ENCODE results near the gene AMFR. TPM values are rescaled to one million over a fixed set of nuclear protein-coding genes. Genes with fewer than 3 reads are reported as not detected.

AMFR gene
- total and polyA plus RNA-seq, 2 of the 8 experiments (the other 6 are each of a cell fraction or from before 2014, with no cell fraction given) = 18.6 to 21.7 TPM

DNA sequence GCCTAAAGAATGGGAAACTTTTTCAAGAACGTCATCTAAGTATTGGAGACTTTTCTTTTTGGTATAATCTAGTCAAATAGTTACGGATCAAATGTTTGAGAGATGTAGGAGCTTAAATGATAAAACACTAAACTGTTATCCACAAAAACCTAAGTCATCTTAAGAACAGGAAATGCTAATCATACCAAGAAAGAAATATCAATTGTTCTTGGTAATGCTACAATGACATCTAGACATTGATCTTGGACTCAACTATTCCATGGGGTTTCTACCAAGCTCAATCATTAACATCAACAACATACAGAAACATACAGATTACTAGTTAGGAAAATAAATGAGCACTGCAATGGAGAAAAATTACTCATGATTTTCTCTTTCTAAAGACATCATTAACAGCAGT lies 21.9 kb upstream of the AMFR start:
- Histone ChIP-seq H3K79me1 (ENCODE audit: low read depth, low read length) (peaks cover under 1% of the 10 kb centered on the region), H2AK5ac (ENCODE audit: low read depth, low read length) (no peak overlapping the region), H3K23ac (ENCODE audit: insufficient read length) (no peak overlapping the region), H3K9me3 (ENCODE audit: insufficient read depth in 2 of 2, low read depth in 1 of 2, low read length in 1 of 2) (no peaks in the 10 kb centered on the region), H4K91ac (replicated peaks; ENCODE audit: insufficient read length, low read length) (no peak overlapping the region), H3K4me3 (ENCODE audit: extremely low read depth in 1 of 4, insufficient read depth in 2 of 4, low read depth in 3 of 4, low read length in 4 of 4) (no peak overlapping the region), H2BK15ac (ENCODE audit: low read length) (no peak overlapping the region), H3K36me3 (ENCODE audit: control insufficient read depth in 2 of 4, insufficient read depth in 4 of 4, low read length in 3 of 4) (peaks cover 0 to 33% (median 18%) of the 10 kb centered on the region in 4 experiments; a peak in 6 of 8 replicates), H3K9ac (replicated peaks in 1 of 4; ENCODE audit: extremely low read depth in 1 of 4, low read depth in 3 of 4, low read length in 3 of 4) (no peak overlapping the region), H3K27ac (ENCODE audit: low read depth, low read length) (no peak overlapping the region), H3K4me1 (replicated peaks in 1 of 4; ENCODE audit: control insufficient read depth in 3 of 4, insufficient read depth in 4 of 4, low read length in 3 of 4) (peaks cover 0 to 8% (median 1%) of the 10 kb centered on the region in 4 experiments; a peak in 2 of 7 replicates), H2BK20ac (ENCODE audit: low read length) (no peak overlapping the region), H2BK12ac (ENCODE audit: low read depth, low read length) (no peak overlapping the region), H3K4me2 (ENCODE audit: insufficient read depth in 1 of 2, low read depth in 2 of 2, low read length in 2 of 2) (no peak overlapping the region), H3K14ac (ENCODE audit: insufficient read length) (no peak overlapping the region), H3K27me3 (replicated peaks in 1 of 4; ENCODE audit: control insufficient read depth in 3 of 4, extremely low read depth in 1 of 4, insufficient read depth in 3 of 4, low read length in 3 of 4) (no peaks in the 10 kb centered on the region), H3K79me2 (ENCODE audit: control insufficient read depth in 1 of 2, insufficient read depth in 2 of 2, low read length in 2 of 2) (peaks cover 27 to 68% of the 10 kb centered on the region in 2 experiments), H2BK5ac (ENCODE audit: low read depth, low read length) (no peak overlapping the region), H2AFZ (ENCODE audit: low read length) (no peak overlapping the region), H3K4ac (replicated peaks; ENCODE audit: insufficient read length, low read depth, low read length) (no peak overlapping the region), H4K8ac (ENCODE audit: extremely low read depth, insufficient read depth, low read length) (no peak overlapping the region), H4K20me1 (replicated peaks in 1 of 2; ENCODE audit: control insufficient read depth in 1 of 2, insufficient read depth in 2 of 2, low read length in 2 of 2) (peaks cover 6 to 11% of the 10 kb centered on the region in 2 experiments), H3K56ac (replicated peaks; ENCODE audit: insufficient read length, low read depth, low read length) (no peak overlapping the region), H2BK120ac (replicated peaks; ENCODE audit: low read depth, low read length) (no peak overlapping the region), H3K23me2 (ENCODE audit: low read depth, low read length) (peaks cover 7% of the 10 kb centered on the region), H4K5ac (ENCODE audit: insufficient read length, low read depth, low read length) (no peak overlapping the region), H3K18ac (ENCODE audit: extremely low read depth, low read length) (no peak overlapping the region)
- POLR2A ChIA-PET (ENCODE audit: partially characterized antibody) = interaction anchor here (0.9 to 1.5 kb wide), 3 partner anchors 9 to 14 kb away, joined by 3 read pairs; no protein-coding TSS in a partner anchor
- TF ChIP-seq KDM1A (IDR thresholded peaks at IDR 0.05; ENCODE audit: borderline replicate concordance, low read length) = no peak
- TF ChIP-seq SIN3A (conservative IDR thresholded peaks at IDR 0.05 in 1 of 2, IDR thresholded peaks at IDR 0.05 in 1 of 2; ENCODE audit: low read depth in 1 of 2, low read length in 2 of 2) = no peak
- TF ChIP-seq GABPA (IDR thresholded peaks at IDR 0.05; ENCODE audit: borderline replicate concordance, insufficient read depth, low read length) = no peak
- TF ChIP-seq CTBP2 (IDR thresholded peaks at IDR 0.05; ENCODE audit: borderline replicate concordance, insufficient read depth, insufficient read length, low read length) = no peak
- TF ChIP-seq SAP30 (IDR thresholded peaks at IDR 0.05; ENCODE audit: insufficient read depth, insufficient replicate concordance, low read length) = no peak
- no peak for TF ChIP-seq HDAC6 (IDR thresholded peaks at IDR 0.05; ENCODE audit: low read depth, low read length)
- no peak for TF ChIP-seq KDM5A (IDR thresholded peaks at IDR 0.05; ENCODE audit: low read length)
- TF ChIP-seq CEBPB (IDR thresholded peaks at IDR 0.05; ENCODE audit: low read depth, low read length) = no peak
- TF ChIP-seq RNF2 (IDR thresholded peaks at IDR 0.05; ENCODE audit: borderline replicate concordance, low read depth, low read length, missing control alignments, poor library complexity, severe bottlenecking) = no peak
- TF ChIP-seq, protein P1, sequence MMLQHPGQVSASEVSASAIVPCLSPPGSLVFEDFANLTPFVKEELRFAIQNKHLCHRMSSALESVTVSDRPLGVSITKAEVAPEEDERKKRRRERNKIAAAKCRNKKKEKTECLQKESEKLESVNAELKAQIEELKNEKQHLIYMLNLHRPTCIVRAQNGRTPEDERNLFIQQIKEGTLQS (IDR thresholded peaks at IDR 0.05; ENCODE audit: insufficient read depth, low read depth, low read length) = no peak
- no peak for TF ChIP-seq TEAD4 (IDR thresholded peaks at IDR 0.05; ENCODE audit: low read depth, low read length)
- WGBS, 2 experiments (ENCODE audit: extremely low coverage in 1 of 2, insufficient coverage in 1 of 2, insufficient read length in 1 of 2, insufficient replicate concordance in 2 of 2, low coverage in 1 of 2, low lambda C conversion rate in 2 of 2, missing lambda C conversion rate in 1 of 2) = 37% methylated on average over 2 of the region's 2 CpGs; no CpG with 5 or more reads in 1 of the 2 experiments
- no peak for DNase-seq (ENCODE audit: low read depth in 1 of 2, low spot score in 2 of 2)
- FAIRE-seq = no peak
- CTCF ChIA-PET (ENCODE audit: partially characterized antibody) = no interaction called here
